Right cardiac atrium (tissue), 5 donors: ENCODE data around the gene TAF8. TPM values are rescaled to one million over a fixed set of nuclear protein-coding genes. Genes with fewer than 3 reads are reported as not detected.

ENCODE experiments used
- ATAC-seq, 2 donors: fragments of 200-7000 bp; cut with Tn5 transposase; one replicate each; pipeline versions ENCODE4 v1.8.0 to v1.9.1; 2020; ENCODE audit warnings: moderate library complexity in 2 of 2, mild to moderate bottlenecking in 1 of 2
- DNase-seq, 3 donors: peaks; one replicate each; pipeline ENCODE4 v3.0.0-alpha.2; 2020
- H3K27ac ChIP-seq: one replicate; pipeline ENCODE4 v1.5.1; 2013; ENCODE audit warnings: mild to moderate bottlenecking, low read length, control low read depth, moderate library complexity
- H3K27me3 ChIP-seq: one replicate; pipeline ENCODE4 v1.6.1; 2013; ENCODE audit not compliant: control insufficient read depth, insufficient read depth
- H3K4me1 ChIP-seq: one replicate; pipeline ENCODE4 v1.6.1; 2013; ENCODE audit warnings: low read length; ENCODE audit not compliant: control insufficient read depth, insufficient read depth
- H3K4me3 ChIP-seq: one replicate; pipeline ENCODE4 v1.5.1; 2013; ENCODE audit warnings: low read length, control low read depth
- H3K9me3 ChIP-seq: one replicate; pipeline ENCODE4 v1.6.1; 2013; ENCODE audit warnings: low read length; ENCODE audit not compliant: control insufficient read depth
- WGBS: extraction: QIAGEN DNeasy Blood & Tissue Kit; methylation state at CpG from one replicate; pipeline ENCODE4 v1.1.7; 2013; 5-methylcytosine and 5-hydroxymethylcytosine counted together
- intact Hi-C, 4 donors: fragments of 100-400 bp; cut with DNase I; formaldehyde crosslinking; loops; one replicate each; pipeline versions ENCODE4 v1.11.0 to v1.14.0; 2022 to 2023
- polyA plus RNA-seq: library from polyadenylated mRNA; stranded (reverse); fragments of 200-250 nt; gene quantifications from one replicate; pipeline ENCODE4 v1.2.3, GENCODE V29; 2013
- total RNA-seq, 4 donors: library from RNA; stranded (reverse); fragmentation: NEBNext Ultra II Directional; extraction: Animal tissue kit (Norgen Biotek cat#: 25700); gene quantifications; one replicate each; pipeline ENCODE4 v1.2.1, GENCODE V29; 2021
- donor health status: healthy with polysubstance abuse.
- donor health status: DM: no; HTN: yes; CAD: no.
- donor health status: DM: no; HTN: no; CAD: no.
- donor health status: DM: no; HTN: yes; CAD: no; lungs with severe emphysema.
- donor health status: DM: yes; HTN: yes; CAD: no.

Gene TAF8
- total and polyA plus RNA-seq, 5 donors, result 21.6 to 29.6 (median 25.9) TPM

- H3K27ac ChIP-seq, result no peak overlapping the region
- DNase-seq (no peak), ATAC-seq (no peak)
- no peak overlapping the region for H3K4me3 ChIP-seq
- WGBS, result 83% methylated on average over 8 of the region's 8 CpGs
- no peaks in the 10 kb centered on the region for H3K9me3 ChIP-seq
- intact Hi-C loops, result no loop called here
- no peaks in the 10 kb centered on the region for H3K27me3 ChIP-seq
- peaks cover 3% of the 10 kb centered on the region for H3K4me1 ChIP-seq
Measured at GRCh38 chr6:42101186-42101657, 50.9 kb downstream of the TAF8 start.

GRCh38 chr6:42103216-42103615 is 52.9 kb downstream of the TAF8 start:
- WGBS, result 93% methylated on average over 7 of the region's 7 CpGs
- no peak overlapping the region for H3K4me3 ChIP-seq
- H3K27ac ChIP-seq, result no peak overlapping the region
- H3K4me1 ChIP-seq, result peaks cover 3% of the 10 kb centered on the region
- DNase-seq, result no peak
- no peaks in the 10 kb centered on the region for H3K27me3 ChIP-seq
- H3K9me3 ChIP-seq, result no peaks in the 10 kb centered on the region
- no peak for ATAC-seq
- intact Hi-C loops, result no loop called here

- peak overlapping the region; percentile 21 for H3K27ac ChIP-seq
- ATAC-seq (no peak), DNase-seq (no peak)
- 88% methylated on average over 12 of the region's 12 CpGs for WGBS
- peaks cover 3% of the 10 kb centered on the region for H3K4me1 ChIP-seq
- intact Hi-C loops, result no loop called here
- no peaks in the 10 kb centered on the region for H3K27me3 ChIP-seq
- H3K9me3 ChIP-seq, result no peaks in the 10 kb centered on the region
- no peak overlapping the region for H3K4me3 ChIP-seq
Measured at GRCh38 chr6:42103753-42104094, 53.4 kb downstream of the TAF8 start.

GRCh38 chr6:42104095-42104803 is 53.9 kb downstream of the TAF8 start:
- Histone ChIP-seq H3K4me1 (peaks cover 3% of the 10 kb centered on the region), H3K9me3 (no peaks in the 10 kb centered on the region), H3K4me3 (peak overlapping the region; percentile 42), H3K27me3 (no peaks in the 10 kb centered on the region), H3K27ac (peak overlapping the region; percentile 21)
- ATAC-seq (peak; percentile 73 to 79), DNase-seq (peak; percentile 73 to 89 (median 88))
- intact Hi-C loops, result no loop called here
- WGBS, result 3% methylated on average over 66 of the region's 66 CpGs

- 28% methylated on average over 16 of the region's 16 CpGs for WGBS
Measured at GRCh38 chr6:42104804-42105125, 54.4 kb downstream of the TAF8 start.

GRCh38 chr6:42105156-42105648 is 54.9 kb downstream of the TAF8 start:
- ATAC-seq (peak in 1 of 2 donors; percentile 2), DNase-seq (no peak)
- no peaks in the 10 kb centered on the region for H3K27me3 ChIP-seq
- H3K4me3 ChIP-seq, result no peak overlapping the region
- intact Hi-C loops, result no loop called here
- 89% methylated on average over 17 of the region's 17 CpGs for WGBS
- no peaks in the 10 kb centered on the region for H3K9me3 ChIP-seq
- no peak overlapping the region for H3K27ac ChIP-seq
- H3K4me1 ChIP-seq, result peaks cover 3% of the 10 kb centered on the region

More at GRCh38 chr6:42104804-42105125, 54.4 kb downstream of the TAF8 start:
- Histone ChIP-seq H3K4me3 (peak overlapping the region; percentile 42), H3K9me3 (no peaks in the 10 kb centered on the region), H3K4me1 (peaks cover 3% of the 10 kb centered on the region), H3K27me3 (no peaks in the 10 kb centered on the region), H3K27ac (no peak overlapping the region)
- no peak for ATAC-seq
- intact Hi-C loops, result no loop called here
- DNase-seq, result no peak

- Histone ChIP-seq H3K4me3 (no peak overlapping the region), H3K27ac (no peak overlapping the region), H3K9me3 (no peaks in the 10 kb centered on the region), H3K27me3 (no peaks in the 10 kb centered on the region), H3K4me1 (peaks cover 3% of the 10 kb centered on the region)
- WGBS, result 92% methylated on average over 1 of the region's 1 CpG
- intact Hi-C loops, result no loop called here
- DNase-seq (no peak), ATAC-seq (no peak)
Measured at GRCh38 chr6:42105709-42106108, 55.4 kb downstream of the TAF8 start.

- Histone ChIP-seq H3K4me1 (peaks cover 3% of the 10 kb centered on the region), H3K9me3 (no peaks in the 10 kb centered on the region), H3K4me3 (no peak overlapping the region), H3K27me3 (no peaks in the 10 kb centered on the region), H3K27ac (no peak overlapping the region)
- WGBS, result 81% methylated on average over 19 of the region's 19 CpGs
- ATAC-seq (no peak), DNase-seq (no peak)
- intact Hi-C loops, result no loop called here
Measured at GRCh38 chr6:42106112-42107023, 56.0 kb downstream of the TAF8 start.

GRCh38 chr6:42108071-42108470 is 57.7 kb downstream of the TAF8 start:
- Histone ChIP-seq H3K27ac (no peak overlapping the region), H3K4me3 (no peak overlapping the region), H3K4me1 (peaks cover 3% of the 10 kb centered on the region), H3K27me3 (no peaks in the 10 kb centered on the region), H3K9me3 (no peaks in the 10 kb centered on the region)
- DNase-seq (no peak), ATAC-seq (no peak)
- WGBS, result 94% methylated on average over 2 of the region's 2 CpGs
- intact Hi-C loops, result no loop called here

- no peak for DNase-seq
- no peak for ATAC-seq
- Histone ChIP-seq H3K4me1 (no peaks in the 10 kb centered on the region), H3K27me3 (no peaks in the 10 kb centered on the region), H3K9me3 (no peaks in the 10 kb centered on the region), H3K4me3 (no peak overlapping the region), H3K27ac (no peak overlapping the region)
- intact Hi-C loops, result no loop called here
- 80% methylated on average over 3 of the region's 3 CpGs for WGBS
Measured at GRCh38 chr6:42110683-42111082, 60.4 kb downstream of the TAF8 start.

- 95% methylated on average over 1 of the region's 1 CpG for WGBS
- no peak for ATAC-seq
- intact Hi-C loops, result no loop called here
Measured at GRCh38 chr6:42112351-42112750, 62.0 kb downstream of the TAF8 start.

More at GRCh38 chr6:42112351-42112750, 62.0 kb downstream of the TAF8 start:
- Histone ChIP-seq H3K4me1 (no peaks in the 10 kb centered on the region), H3K27ac (no peak overlapping the region), H3K27me3 (no peaks in the 10 kb centered on the region), H3K4me3 (no peak overlapping the region), H3K9me3 (no peaks in the 10 kb centered on the region)
- no peak for DNase-seq
